Neural progenitor cell (in vitro differentiated cells): ENCODE measurements around the gene SPP1.

Experiments used
- EZH2 ChIP-seq: fragments of 200-600 bp; sonication (generic); IDR thresholded peaks from 2 replicates; pipeline ENCODE4 v1.6.1; 2017; ENCODE audit warnings: antibody characterized with exemption, mild to moderate bottlenecking, moderate library complexity
- EZH2phosphoT487 ChIP-seq: fragments of 200-600 bp; sonication (generic); IDR thresholded peaks from 2 replicates; pipeline ENCODE4 v1.6.1; 2017; ENCODE audit warnings: antibody characterized with exemption
- TF ChIP-seq, protein P1 (sequence below): fragments of 200-600 bp; sonication (generic); IDR thresholded peaks from 2 replicates; pipeline ENCODE4 v1.5.1; 2017; ENCODE audit warnings: antibody characterized with exemption, mild to moderate bottlenecking

DNA sequence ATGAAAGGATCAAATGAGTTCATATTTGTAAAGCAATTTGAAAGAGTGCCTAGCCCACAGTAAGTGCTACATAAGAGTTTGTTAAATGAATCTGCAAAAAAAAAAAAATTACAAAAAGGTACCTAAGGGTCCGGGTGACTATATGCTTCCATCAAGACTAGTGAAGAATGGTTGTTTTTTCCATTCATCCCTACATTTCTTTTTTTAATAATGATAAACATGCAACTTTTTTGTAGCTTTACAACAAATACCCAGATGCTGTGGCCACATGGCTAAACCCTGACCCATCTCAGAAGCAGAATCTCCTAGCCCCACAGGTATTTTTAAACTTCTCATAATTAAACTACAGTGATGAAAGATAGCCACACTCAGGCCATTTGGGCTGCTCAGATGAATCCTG, 4.3 kb downstream of the SPP1 start:
- TF ChIP-seq, protein P1, sequence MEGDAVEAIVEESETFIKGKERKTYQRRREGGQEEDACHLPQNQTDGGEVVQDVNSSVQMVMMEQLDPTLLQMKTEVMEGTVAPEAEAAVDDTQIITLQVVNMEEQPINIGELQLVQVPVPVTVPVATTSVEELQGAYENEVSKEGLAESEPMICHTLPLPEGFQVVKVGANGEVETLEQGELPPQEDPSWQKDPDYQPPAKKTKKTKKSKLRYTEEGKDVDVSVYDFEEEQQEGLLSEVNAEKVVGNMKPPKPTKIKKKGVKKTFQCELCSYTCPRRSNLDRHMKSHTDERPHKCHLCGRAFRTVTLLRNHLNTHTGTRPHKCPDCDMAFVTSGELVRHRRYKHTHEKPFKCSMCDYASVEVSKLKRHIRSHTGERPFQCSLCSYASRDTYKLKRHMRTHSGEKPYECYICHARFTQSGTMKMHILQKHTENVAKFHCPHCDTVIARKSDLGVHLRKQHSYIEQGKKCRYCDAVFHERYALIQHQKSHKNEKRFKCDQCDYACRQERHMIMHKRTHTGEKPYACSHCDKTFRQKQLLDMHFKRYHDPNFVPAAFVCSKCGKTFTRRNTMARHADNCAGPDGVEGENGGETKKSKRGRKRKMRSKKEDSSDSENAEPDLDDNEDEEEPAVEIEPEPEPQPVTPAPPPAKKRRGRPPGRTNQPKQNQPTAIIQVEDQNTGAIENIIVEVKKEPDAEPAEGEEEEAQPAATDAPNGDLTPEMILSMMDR: no peak
- TF ChIP-seq EZH2: no peak
- no peak for TF ChIP-seq EZH2phosphoT487
